Left lung (tissue), 10 donors: ENCODE measurements around the gene TBX2. TPM values are rescaled to one million over a fixed set of nuclear protein-coding genes. Genes with fewer than 3 reads are reported as not detected.
A peak's percentile ranks its signal among the peaks of the same experiment; 100 is the strongest.

Experiments used
- ATAC-seq: fragments of 200-7000 bp; cut with Tn5 transposase; one replicate; pipeline ENCODE4 v1.9.1; 2020; ENCODE audit warnings: moderate library complexity
- DNase-seq, 4 donors: peaks; one replicate each; pipeline ENCODE4 v3.0.0-alpha.2; 2013 to 2020
- H3K27ac ChIP-seq, 2 donors: fragments of 200-600 bp; sonication (generic) in 1 of 2; one replicate each; pipeline versions ENCODE4 v1.5.0 to v1.8.0; 2020 to 2021
- H3K27me3 ChIP-seq, 2 donors: fragments of 200-600 bp; sonication (generic) in 1 of 2; one replicate each; pipeline versions ENCODE4 v1.5.0 to v1.8.0; 2020 to 2021
- H3K36me3 ChIP-seq, 2 donors: fragments of 200-600 bp; sonication (generic) in 1 of 2; one replicate each; pipeline versions ENCODE4 v1.5.0 to v1.8.0; 2020 to 2021
- H3K4me1 ChIP-seq, 2 donors: fragments of 200-600 bp; one replicate each; pipeline ENCODE4 v1.8.0; 2021
- H3K4me3 ChIP-seq, 2 donors: fragments of 200-600 bp; sonication (generic) in 1 of 2; one replicate each; pipeline versions ENCODE4 v1.5.0 to v1.8.0; 2020 to 2021; ENCODE audit warnings: mild to moderate bottlenecking in 1 of 2
- H3K9me3 ChIP-seq, 2 donors: fragments of 200-600 bp; sonication (generic) in 1 of 2; one replicate each; pipeline versions ENCODE4 v1.5.0 to v1.8.0; 2020 to 2021
- CTCF ChIP-seq, 2 donors: fragments of 200-600 bp; sonication (generic) in 1 of 2; IDR thresholded peaks; one replicate each; pipeline versions ENCODE4 v1.5.0 to v1.8.0; 2021; ENCODE audit warnings: antibody characterized with exemption in 2 of 2
- intact Hi-C, 2 donors: fragments of 100-400 bp; cut with DNase I; formaldehyde crosslinking; loops; one replicate each; pipeline versions ENCODE4 v1.11.2 to v1.14.2; 2022
- polyA plus RNA-seq, 6 donors: library from polyadenylated mRNA; unstranded; fragments of 120-200 nt; gene quantifications; one replicate each; pipeline ENCODE4 v1.2.1, GENCODE V29; 2013; ENCODE audit not compliant: insufficient read length in 6 of 6
- total RNA-seq, 2 donors: library from RNA; stranded (reverse); fragmentation: NEBNext Ultra II Directional; extraction: Animal tissue kit (Norgen Biotek cat#: 25700); gene quantifications; one replicate each; pipeline ENCODE4 v1.2.1, GENCODE V29; 2021
- donor health status: DM: no; HTN: yes; CAD: no.
- donor health status: DM: no; HTN: no; CAD: no.

The TBX2 gene
- total and polyA plus RNA-seq, 8 donors = 104 to 258 (median 166) TPM

GRCh38 chr17:61411011-61411260 is 11.3 kb downstream of the TBX2 start:
- H3K36me3 ChIP-seq = peaks cover 0 to 4% of the 10 kb centered on the region in 2 donors
- H3K27ac ChIP-seq = peak overlapping the region; percentile 87 to 95
- peaks cover 11 to 68% of the 10 kb centered on the region in 2 donors for H3K4me1 ChIP-seq
- no peak for TF ChIP-seq CTCF (IDR thresholded peaks at IDR 0.05)
- peak overlapping the region; percentile 59 to 65 for H3K4me3 ChIP-seq
- peaks cover 15 to 86% of the 10 kb centered on the region in 2 donors for H3K27me3 ChIP-seq
- DNase-seq (no peak), ATAC-seq (no peak)
- intact Hi-C loops = loop anchor here in 1 of 2 donors (10.0 kb wide), 1 partner anchor 424 kb away; no protein-coding TSS in a partner anchor
- H3K9me3 ChIP-seq = no peaks in the 10 kb centered on the region

GRCh38 chr17:61411261-61412142 is 11.9 kb downstream of the TBX2 start:
- H3K36me3 ChIP-seq = no peaks in the 10 kb centered on the region
- peak; percentile 73 to 86 (median 82) for DNase-seq
- ATAC-seq = peak; percentile 68
- intact Hi-C loops = loop anchor here in 1 of 2 donors (10.0 kb wide), 1 partner anchor 423 kb away; no protein-coding TSS in a partner anchor
- no peak for TF ChIP-seq CTCF (IDR thresholded peaks at IDR 0.05)
- H3K27ac ChIP-seq = peak overlapping the region; percentile 87 to 95
- H3K9me3 ChIP-seq = no peaks in the 10 kb centered on the region
- peak overlapping the region; percentile 59 to 65 for H3K4me3 ChIP-seq
- peaks cover 14 to 83% of the 10 kb centered on the region in 2 donors for H3K27me3 ChIP-seq
- peaks cover 13 to 73% of the 10 kb centered on the region in 2 donors for H3K4me1 ChIP-seq

- Histone ChIP-seq H3K9me3 (no peaks in the 10 kb centered on the region), H3K4me1 (peaks cover 14 to 81% of the 10 kb centered on the region in 2 donors), H3K27me3 (peaks cover 14 to 83% of the 10 kb centered on the region in 2 donors), H3K4me3 (peak overlapping the region; percentile 59 to 65), H3K27ac (peak overlapping the region; percentile 87 to 95), H3K36me3 (no peaks in the 10 kb centered on the region)
- ATAC-seq = peak; percentile 83
- TF ChIP-seq CTCF (IDR thresholded peaks at IDR 0.05) = peak; percentile 99
- DNase-seq = peak; percentile 82 to 95 (median 92)
- intact Hi-C loops = loop anchor here in 1 of 2 donors (10.0 kb wide), 1 partner anchor 422 kb away; no protein-coding TSS in a partner anchor
Observed at GRCh38 chr17:61412143-61412859, 12.7 kb downstream of the TBX2 start.

- intact Hi-C loops = loop anchor here in 1 of 2 donors (10.0 kb wide), 1 partner anchor 422 kb away; no protein-coding TSS in a partner anchor
- DNase-seq (peak in 1 of 4 donors; percentile 49), ATAC-seq (no peak)
- peaks cover 14 to 82% of the 10 kb centered on the region in 2 donors for H3K4me1 ChIP-seq
- peaks cover 13 to 80% of the 10 kb centered on the region in 2 donors for H3K27me3 ChIP-seq
- H3K36me3 ChIP-seq = no peaks in the 10 kb centered on the region
- no peak for TF ChIP-seq CTCF (IDR thresholded peaks at IDR 0.05)
- H3K27ac ChIP-seq = peak overlapping the region; percentile 87 to 95
- H3K4me3 ChIP-seq = peak overlapping the region; percentile 59 to 65
- H3K9me3 ChIP-seq = no peaks in the 10 kb centered on the region
Observed at GRCh38 chr17:61412860-61413660, 13.4 kb downstream of the TBX2 start.
